ENCODE results near the gene CDH20.

DNA sequence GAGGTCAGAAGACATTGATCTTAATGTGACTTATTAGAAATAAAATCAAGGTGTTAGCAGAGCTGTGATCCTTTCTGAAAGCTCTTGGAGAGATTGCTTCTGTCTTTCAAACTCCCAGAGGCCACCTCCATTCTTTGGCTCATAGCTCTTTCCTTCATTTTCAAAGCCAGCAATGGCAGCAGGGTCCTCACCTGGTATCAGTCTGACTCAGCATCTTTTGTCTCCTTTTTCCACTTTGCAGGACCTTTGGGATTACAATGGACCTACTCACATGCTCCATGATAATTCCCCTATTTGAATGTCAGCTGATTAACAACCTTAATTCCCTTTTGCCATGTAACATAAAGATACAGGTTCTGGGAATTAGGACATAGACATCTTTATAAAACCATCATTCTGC, 6.8 kb upstream of the CDH20 start:
- TF ChIP-seq, protein P1, sequence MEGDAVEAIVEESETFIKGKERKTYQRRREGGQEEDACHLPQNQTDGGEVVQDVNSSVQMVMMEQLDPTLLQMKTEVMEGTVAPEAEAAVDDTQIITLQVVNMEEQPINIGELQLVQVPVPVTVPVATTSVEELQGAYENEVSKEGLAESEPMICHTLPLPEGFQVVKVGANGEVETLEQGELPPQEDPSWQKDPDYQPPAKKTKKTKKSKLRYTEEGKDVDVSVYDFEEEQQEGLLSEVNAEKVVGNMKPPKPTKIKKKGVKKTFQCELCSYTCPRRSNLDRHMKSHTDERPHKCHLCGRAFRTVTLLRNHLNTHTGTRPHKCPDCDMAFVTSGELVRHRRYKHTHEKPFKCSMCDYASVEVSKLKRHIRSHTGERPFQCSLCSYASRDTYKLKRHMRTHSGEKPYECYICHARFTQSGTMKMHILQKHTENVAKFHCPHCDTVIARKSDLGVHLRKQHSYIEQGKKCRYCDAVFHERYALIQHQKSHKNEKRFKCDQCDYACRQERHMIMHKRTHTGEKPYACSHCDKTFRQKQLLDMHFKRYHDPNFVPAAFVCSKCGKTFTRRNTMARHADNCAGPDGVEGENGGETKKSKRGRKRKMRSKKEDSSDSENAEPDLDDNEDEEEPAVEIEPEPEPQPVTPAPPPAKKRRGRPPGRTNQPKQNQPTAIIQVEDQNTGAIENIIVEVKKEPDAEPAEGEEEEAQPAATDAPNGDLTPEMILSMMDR (conservative IDR thresholded peaks at IDR 0.05; ENCODE audit: low read depth, low read length): no peak
- TF ChIP-seq CEBPB (IDR thresholded peaks at IDR 0.05; ENCODE audit: low read depth, low read length) (no peak), RFX5 (IDR thresholded peaks at IDR 0.05; ENCODE audit: low read depth, low read length) (no peak), MXI1 (IDR thresholded peaks at IDR 0.05; ENCODE audit: borderline replicate concordance, low read depth, low read length) (no peak), POLR2A (IDR thresholded peaks at IDR 0.05; ENCODE audit: low read depth, low read length) (no peak), SMC3 (IDR thresholded peaks at IDR 0.05; ENCODE audit: low read depth, low read length) (no peak), RAD21 (IDR thresholded peaks at IDR 0.05; ENCODE audit: low read length) (no peak), BHLHE40 (IDR thresholded peaks at IDR 0.05; ENCODE audit: low read depth, low read length) (no peak), MAFK (IDR thresholded peaks at IDR 0.05; ENCODE audit: low read depth, low read length) (0 out of 2 replicates have a peak, but pooled peaks have one; percentile 10), RCOR1 (IDR thresholded peaks at IDR 0.05; ENCODE audit: insufficient replicate concordance, low read length) (no peak)
- TF ChIP-seq, protein P2, sequence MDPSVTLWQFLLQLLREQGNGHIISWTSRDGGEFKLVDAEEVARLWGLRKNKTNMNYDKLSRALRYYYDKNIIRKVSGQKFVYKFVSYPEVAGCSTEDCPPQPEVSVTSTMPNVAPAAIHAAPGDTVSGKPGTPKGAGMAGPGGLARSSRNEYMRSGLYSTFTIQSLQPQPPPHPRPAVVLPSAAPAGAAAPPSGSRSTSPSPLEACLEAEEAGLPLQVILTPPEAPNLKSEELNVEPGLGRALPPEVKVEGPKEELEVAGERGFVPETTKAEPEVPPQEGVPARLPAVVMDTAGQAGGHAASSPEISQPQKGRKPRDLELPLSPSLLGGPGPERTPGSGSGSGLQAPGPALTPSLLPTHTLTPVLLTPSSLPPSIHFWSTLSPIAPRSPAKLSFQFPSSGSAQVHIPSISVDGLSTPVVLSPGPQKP (IDR thresholded peaks at IDR 0.05; ENCODE audit: borderline replicate concordance, low read depth, low read length): no peak
